Gastroesophageal sphincter (tissue), 4 donors: ENCODE measurements around the gene MIA3. TPM values are rescaled to one million over a fixed set of nuclear protein-coding genes. Genes with fewer than 3 reads are reported as not detected.

Experiments used
- ATAC-seq: fragments of 150-250 bp; one replicate; pipeline ENCODE4 v1.9.1; 2016; ENCODE audit warnings: mild to moderate bottlenecking, moderate library complexity
- H3K27ac ChIP-seq, 4 donors: fragments of 200-600 bp; sonication (generic) in 3 of 4; 1 replicate in 3 of 4; 2 replicates in 1 of 4; pipeline ENCODE4 v1.5.1; 2016 to 2019
- H3K27me3 ChIP-seq: fragments of 200-600 bp; sonication (generic); one replicate; pipeline ENCODE4 v1.5.1; 2019
- H3K36me3 ChIP-seq, 2 donors: fragments of 200-600 bp; sonication (generic); one replicate each; pipeline ENCODE4 v1.5.1; 2019; ENCODE audit warnings: control low read depth in 1 of 2
- H3K4me1 ChIP-seq, 3 donors: fragments of 200-600 bp; sonication (generic); 1 replicate in 2 of 3; 2 replicates in 1 of 3; pipeline ENCODE4 v1.5.1; 2016 to 2019; ENCODE audit warnings: control low read depth in 2 of 3
- H3K4me3 ChIP-seq, 2 donors: fragments of 200-600 bp; sonication (generic); one replicate each; pipeline ENCODE4 v1.5.1; 2019; ENCODE audit warnings: mild to moderate bottlenecking in 1 of 2, moderate library complexity in 1 of 2
- H3K9me3 ChIP-seq, 3 donors: fragments of 200-600 bp; sonication (generic); one replicate each; pipeline ENCODE4 v1.5.1; 2017 to 2019; ENCODE audit warnings: control low read depth in 2 of 3
- CTCF ChIP-seq, 4 experiments: fragments of 200-600 bp in 2 of 4; fragments of 450-650 bp in 2 of 4; sonication (generic) in 1 of 4; IDR thresholded peaks; one replicate each; pipeline ENCODE4 v1.5.1; 2017 to 2019; ENCODE audit warnings: antibody characterized with exemption in 4 of 4, mild to moderate bottlenecking in 2 of 4, moderate library complexity in 2 of 4
- EP300 ChIP-seq: sonication (generic); formaldehyde crosslinking; IDR thresholded peaks from one replicate; pipeline ENCODE4 v1.6.1; 2017; ENCODE audit warnings: antibody characterized with exemption, mild to moderate bottlenecking
- POLR2A ChIP-seq, 2 donors: fragments of 450-650 bp; IDR thresholded peaks; one replicate each; pipeline ENCODE4 v1.6.1; 2017; ENCODE audit warnings: antibody characterized with exemption in 2 of 2, mild to moderate bottlenecking in 2 of 2, moderate library complexity in 1 of 2
- POLR2AphosphoS5 ChIP-seq: sonication (generic); formaldehyde crosslinking; IDR thresholded peaks from one replicate; pipeline ENCODE4 v1.6.1; 2017; ENCODE audit warnings: antibody characterized with exemption
- WGBS, 2 donors: methylation state at CpG; one replicate each; pipeline ENCODE4 v1.1.5; 2018; ENCODE audit warnings: low coverage in 1 of 2; 5-methylcytosine and 5-hydroxymethylcytosine counted together
- total RNA-seq, 4 donors: library from RNA; depleted of rRNA; stranded (reverse); fragments of >200 nt; gene quantifications; one replicate each; pipeline ENCODE4 v1.1.0, GENCODE V29; 2016

MIA3 gene
- total RNA-seq, 4 donors from 2014 or later = 39.4 to 71.0 (median 48.4) TPM

- ATAC-seq = no peak
- no peak for TF ChIP-seq POLR2A (IDR thresholded peaks at IDR 0.05)
- no peak for TF ChIP-seq EP300
- TF ChIP-seq CTCF (IDR thresholded peaks at IDR 0.05) = no peak
- TF ChIP-seq POLR2AphosphoS5 = no peak
- Histone ChIP-seq H3K9me3 (no peaks in the 10 kb centered on the region), H3K4me3 (no peak overlapping the region), H3K27ac (no peak overlapping the region), H3K36me3 (peaks cover 0 to 93% of the 10 kb centered on the region in 2 donors), H3K27me3 (no peaks in the 10 kb centered on the region), H3K4me1 (peaks cover 0 to 6% (median 0%) of the 10 kb centered on the region in 3 donors)
- 89 to 93% methylated on average over 6 to 7 of the region's 7 CpGs for WGBS, 2 donors
Observed at GRCh38 chr1:222629921-222630535, 12.1 kb downstream of the MIA3 start.

DNA sequence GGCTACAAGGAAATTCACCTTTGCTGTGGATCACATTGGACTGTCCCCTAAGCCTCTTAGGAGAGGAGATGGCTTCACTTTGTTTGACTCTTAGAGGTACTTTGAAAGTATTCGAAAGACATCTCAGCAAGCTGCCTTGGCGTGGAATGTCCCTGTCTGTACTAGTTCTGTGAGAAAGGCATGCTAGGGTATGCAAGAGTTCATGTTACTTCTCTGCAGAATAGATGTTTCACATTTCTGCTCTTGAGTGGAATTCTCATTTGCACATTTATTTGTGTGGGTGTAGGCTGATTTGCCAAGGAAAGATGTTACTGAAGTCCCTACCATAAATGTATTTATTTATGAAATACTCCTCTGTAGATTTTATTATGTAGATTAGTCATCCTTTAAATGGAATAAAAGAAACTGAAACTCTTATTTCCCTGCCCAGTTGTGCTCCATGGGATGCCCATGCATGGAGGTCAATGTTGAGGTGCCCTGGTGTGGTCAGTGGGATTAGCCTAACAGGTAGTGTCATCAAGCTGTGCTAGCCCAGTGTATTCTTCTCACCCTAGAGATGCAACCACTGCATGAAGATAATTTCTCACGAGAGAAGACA, 13.8 kb downstream of the MIA3 start:
- Histone ChIP-seq H3K27ac (no peak overlapping the region), H3K27me3 (no peaks in the 10 kb centered on the region), H3K4me3 (no peak overlapping the region), H3K9me3 (no peaks in the 10 kb centered on the region), H3K36me3 (peaks cover 0 to 91% of the 10 kb centered on the region in 2 donors), H3K4me1 (peaks cover 0 to 6% (median 0%) of the 10 kb centered on the region in 3 donors)
- no peak for ATAC-seq
- no peak for TF ChIP-seq CTCF (IDR thresholded peaks at IDR 0.05)
- no peak for TF ChIP-seq POLR2AphosphoS5
- TF ChIP-seq POLR2A (IDR thresholded peaks at IDR 0.05) = no peak
- TF ChIP-seq EP300 = no peak
- 67 to 91% methylated on average over 2 to 3 of the region's 3 CpGs for WGBS, 2 donors

DNA sequence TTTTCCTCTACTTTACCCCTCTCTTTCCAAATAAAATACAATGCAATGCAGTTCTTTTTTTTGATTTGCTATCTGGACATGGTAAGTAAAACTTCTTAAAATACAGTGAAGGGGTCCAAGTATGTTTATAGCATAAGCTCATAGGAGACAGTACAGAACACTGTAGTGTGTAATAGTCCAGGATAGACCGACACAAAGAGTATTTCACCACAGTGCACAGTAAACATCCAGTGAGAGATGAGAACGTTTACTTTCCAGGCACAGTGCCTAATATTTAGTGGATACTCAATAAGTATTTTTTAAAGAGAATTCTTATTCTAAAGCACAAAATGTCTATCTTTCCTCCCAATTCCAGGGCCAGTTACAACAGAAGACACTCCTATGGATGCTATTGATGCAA, 14.9 kb downstream of the MIA3 start:
- H3K27me3 ChIP-seq = no peaks in the 10 kb centered on the region
- ATAC-seq = no peak
- 58 to 62% methylated on average over 2 of the region's 2 CpGs for WGBS, 2 donors
- H3K27ac ChIP-seq = no peak overlapping the region
- no peak for TF ChIP-seq CTCF (IDR thresholded peaks at IDR 0.05)
- TF ChIP-seq POLR2AphosphoS5 = no peak
- TF ChIP-seq POLR2A (IDR thresholded peaks at IDR 0.05) = no peak
- TF ChIP-seq EP300 = no peak
- no peaks in the 10 kb centered on the region for H3K9me3 ChIP-seq
- H3K4me3 ChIP-seq = no peak overlapping the region
- H3K36me3 ChIP-seq = peaks cover 0 to 89% of the 10 kb centered on the region in 2 donors
- H3K4me1 ChIP-seq = peaks cover 0 to 6% (median 0%) of the 10 kb centered on the region in 3 donors

DNA sequence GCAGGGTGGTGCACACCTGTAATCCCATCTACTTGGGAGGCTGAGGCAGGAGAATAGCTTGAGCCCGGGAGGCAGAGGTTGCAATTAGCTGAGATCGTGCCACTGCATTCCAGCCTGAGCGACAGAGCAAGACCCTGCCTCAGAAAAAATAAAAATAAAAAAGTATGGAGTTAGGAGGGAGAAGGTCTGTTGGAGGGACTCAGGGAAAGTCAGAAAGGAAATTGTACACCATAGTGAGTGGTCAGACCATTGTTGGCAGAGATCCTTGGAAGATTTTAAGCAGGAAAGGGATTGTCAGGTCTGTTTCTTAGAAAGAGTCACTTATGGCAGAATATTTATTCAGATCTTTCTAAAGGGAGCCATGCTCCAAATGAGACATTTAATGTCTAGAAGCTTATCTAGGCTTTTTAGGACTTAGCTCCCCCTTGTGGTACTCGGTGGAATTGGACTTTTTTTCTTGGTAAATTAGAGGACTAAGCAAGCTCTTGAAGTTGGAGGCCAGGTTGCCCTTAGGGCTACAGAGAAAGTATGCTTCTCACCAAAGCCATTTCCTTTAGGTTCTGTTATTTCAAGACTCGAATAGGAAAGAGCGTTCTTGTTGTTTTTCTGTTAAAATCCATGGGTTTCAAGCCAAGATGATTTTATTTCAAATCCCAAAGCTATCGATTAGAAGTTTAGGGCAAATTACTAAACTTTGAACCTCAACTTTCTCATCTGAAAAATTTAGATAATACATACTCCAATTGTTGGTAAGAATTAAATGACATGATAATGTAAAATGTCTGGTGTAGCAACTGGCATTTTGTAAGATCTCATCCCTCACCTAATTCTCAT, 16.5 kb downstream of the MIA3 start:
- Histone ChIP-seq H3K27ac (no peak overlapping the region), H3K27me3 (no peaks in the 10 kb centered on the region), H3K9me3 (no peaks in the 10 kb centered on the region), H3K36me3 (peaks cover 0 to 87% of the 10 kb centered on the region in 2 donors), H3K4me3 (no peak overlapping the region), H3K4me1 (peaks cover 0 to 6% (median 0%) of the 10 kb centered on the region in 3 donors)
- WGBS, 2 donors = 34 to 40% methylated on average over 6 to 7 of the region's 7 CpGs
- peak; percentile 74 for ATAC-seq
- TF ChIP-seq CTCF (IDR thresholded peaks at IDR 0.05) (peak; percentile 85 to 91 (median 88)), EP300 (no peak)
